ENCODE data around the gene C16orf95.

The C16orf95 gene

GRCh38 chr16:87311387-87311786 lies 5.8 kb downstream of the C16orf95 start:
- DNase-seq = no peak

GRCh38 chr16:87310610-87311009 lies 6.6 kb downstream of the C16orf95 start:
- DNase-seq = no peak

GRCh38 chr16:87309620-87310525 lies 7.3 kb downstream of the C16orf95 start:
- no peak for DNase-seq

- no peak for DNase-seq
Measured at GRCh38 chr16:87308826-87309225, 8.4 kb downstream of the C16orf95 start.

GRCh38 chr16:87306516-87306915 lies 10.7 kb downstream of the C16orf95 start:
- DNase-seq = no peak

- DNase-seq = no peak
Measured at GRCh38 chr16:87305505-87306391, 11.4 kb downstream of the C16orf95 start.

GRCh38 chr16:87304951-87305350 lies 12.2 kb downstream of the C16orf95 start:
- DNase-seq = no peak

- no peak for DNase-seq
Measured at GRCh38 chr16:87303962-87304521, 13.2 kb downstream of the C16orf95 start.

GRCh38 chr16:87303431-87303930 lies 13.7 kb downstream of the C16orf95 start:
- DNase-seq = no peak

GRCh38 chr16:87298857-87299465 lies 18.2 kb downstream of the C16orf95 start:
- no peak for DNase-seq

GRCh38 chr16:87297918-87298631 lies 19.1 kb downstream of the C16orf95 start:
- DNase-seq = peak; percentile 30

GRCh38 chr16:87297407-87297806 lies 19.8 kb downstream of the C16orf95 start:
- DNase-seq = no peak

- no peak for DNase-seq
Measured at GRCh38 chr16:87295661-87296531, 21.3 kb downstream of the C16orf95 start.

- no peak for DNase-seq
Measured at GRCh38 chr16:87295259-87295658, 21.9 kb downstream of the C16orf95 start.

- no peak for DNase-seq
Measured at GRCh38 chr16:87293990-87294389, 23.2 kb downstream of the C16orf95 start.

GRCh38 chr16:87291944-87292343 lies 25.2 kb downstream of the C16orf95 start:
- no peak for DNase-seq

- DNase-seq = no peak
Measured at GRCh38 chr16:87288753-87289362, 28.3 kb downstream of the C16orf95 start.

- DNase-seq = no peak
Measured at GRCh38 chr16:87286839-87287626, 30.2 kb downstream of the C16orf95 start.

GRCh38 chr16:87284183-87284582 lies 33.0 kb downstream of the C16orf95 start:
- no peak for DNase-seq
